ENCODE results near the gene NMD3. TPM values are rescaled to one million over a fixed set of nuclear protein-coding genes. Genes with fewer than 3 reads are reported as not detected.

Gene NMD3
- total and polyA plus RNA-seq, 2 of the 13 experiments (the other 11 are each of a cell fraction or from before 2014, with no cell fraction given), result 44.2 to 55.2 TPM

GRCh38 chr3:161253711-161254110 lies 32.6 kb downstream of the NMD3 start (continued):
- TF ChIP-seq FOXP1 (IDR thresholded peaks at IDR 0.05) (no peak), FOXP1 (CRISPR knock-in tag; IDR thresholded peaks at IDR 0.05) (no peak)

GRCh38 chr3:161254861-161255260 lies 33.8 kb downstream of the NMD3 start:
- Histone ChIP-seq H3K27ac (ENCODE audit: extremely low read length, insufficient read depth, low read length) (no peak overlapping the region), H4K20me1 (ENCODE audit: insufficient read depth, low read length) (no peaks in the 10 kb centered on the region), H3K27me3 (ENCODE audit: control insufficient read depth in 1 of 2, insufficient read depth in 2 of 2, low read length in 2 of 2) (no peaks in the 10 kb centered on the region), H3K4me3 (replicated peaks in 1 of 3; ENCODE audit: insufficient read depth in 1 of 3, low read depth in 2 of 3, low read length in 3 of 3) (no peak overlapping the region), H3K4me2 (ENCODE audit: low read depth, low read length) (no peak overlapping the region), H3K36me3 (replicated peaks in 1 of 2; ENCODE audit: control insufficient read depth in 1 of 2, insufficient read depth in 2 of 2, low read length in 2 of 2) (peaks cover 2 to 40% of the 10 kb centered on the region in 2 experiments), H2AFZ (ENCODE audit: low read length) (no peak overlapping the region), H3K9ac (ENCODE audit: insufficient read depth, low read depth, low read length) (no peak overlapping the region), H3K4me1 (ENCODE audit: insufficient read depth, low read length) (no peaks in the 10 kb centered on the region), H3K79me2 (ENCODE audit: insufficient read depth, low read length) (no peaks in the 10 kb centered on the region), H3K9me3 (ENCODE audit: low read length) (no peaks in the 10 kb centered on the region)
- WGBS (ENCODE audit: low lambda C conversion rate), result 83% methylated on average over 1 of the region's 1 CpG
- no peak for TF ChIP-seq EHMT2 (IDR thresholded peaks at IDR 0.05; ENCODE audit: borderline replicate concordance, low read depth, low read length)
- no peak for TF ChIP-seq ZNF574 (CRISPR knock-in tag; IDR thresholded peaks at IDR 0.05)
- TF ChIP-seq U2AF2 (IDR thresholded peaks at IDR 0.05; ENCODE audit: low read depth, low read length), result no peak
- TF ChIP-seq IRF2 (CRISPR knock-in tag; IDR thresholded peaks at IDR 0.05), result no peak
- no peak for TF ChIP-seq MATR3 (CRISPR knock-in tag; IDR thresholded peaks at IDR 0.05)
- no peak for TF ChIP-seq SIX4 (CRISPR knock-in tag; IDR thresholded peaks at IDR 0.05)
- no peak for TF ChIP-seq NFYB (CRISPR knock-in tag; IDR thresholded peaks at IDR 0.05)
- TF ChIP-seq ZNF678 (CRISPR knock-in tag; IDR thresholded peaks at IDR 0.05), result no peak
- no peak for TF ChIP-seq SNAI1 (CRISPR knock-in tag; IDR thresholded peaks at IDR 0.05; ENCODE audit: borderline replicate concordance)
- no peak for TF ChIP-seq GFI1 (CRISPR knock-in tag; IDR thresholded peaks at IDR 0.05; ENCODE audit: borderline replicate concordance)
- TF ChIP-seq ZNF280B (CRISPR knock-in tag; IDR thresholded peaks at IDR 0.05; ENCODE audit: borderline replicate concordance), result no peak
- TF ChIP-seq PCBP1 (IDR thresholded peaks at IDR 0.05; ENCODE audit: borderline replicate concordance, low read depth, low read length), result no peak
- TF ChIP-seq ARID3A (IDR thresholded peaks at IDR 0.05; ENCODE audit: low read depth, low read length), result no peak
- CTCF ChIA-PET (ENCODE audit: low intra/inter-chr PET ratio, low total read pairs), result no interaction called here
- BruUV-seq (replicated peaks), result no TSS peak
- FAIRE-seq, result no peak
- in situ Hi-C loops (cut with HindIII; ENCODE audit: extremely low pct_ligation_motif_present, low pct_unique_long_range_greater_than_20kb) (no loop called here), intact Hi-C loops (cut with micrococcal nuclease; ENCODE audit: unreplicated experiment) (no loop called here)
- ATAC-seq, result no peak
- POLR2A ChIA-PET, result interaction anchor here (1.5 kb wide), 1 partner anchor 34 kb away, joined by 4 read pairs; the partner anchor contains the start of gene NMD3
- DNase-seq (ENCODE audit: low spot score), result no peak
